ENCODE measurements around the gene TNMD.

Gene TNMD

DNA sequence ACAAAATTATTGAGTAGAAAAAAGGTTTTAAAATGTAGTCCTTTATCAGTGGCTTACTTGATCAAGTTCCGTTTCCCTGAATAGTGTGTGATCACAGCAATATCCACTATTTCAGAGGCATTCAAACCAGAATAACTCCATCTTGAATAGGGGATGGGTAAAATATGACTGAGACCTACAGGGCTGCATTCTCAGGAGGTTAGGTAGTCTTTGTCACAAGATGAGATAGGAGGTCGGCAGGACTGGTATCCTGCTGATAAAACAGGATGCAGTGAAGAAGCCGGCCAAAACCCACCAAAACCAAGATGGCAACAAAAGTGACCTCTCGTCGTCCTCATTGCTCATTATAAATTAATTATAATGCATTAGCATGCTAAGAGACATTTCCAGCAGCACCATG lies 27.2 kb downstream of the TNMD start:
- H3K9me3 ChIP-seq (ENCODE audit: insufficient read depth, low read depth, low read length): no peaks in the 10 kb centered on the region
- no peaks in the 10 kb centered on the region for H4K20me1 ChIP-seq (ENCODE audit: insufficient read depth, low read length, poor library complexity, severe bottlenecking)
- no peaks in the 10 kb centered on the region for H3K27me3 ChIP-seq (ENCODE audit: insufficient read depth, low read length, poor library complexity, severe bottlenecking)
- H3F3A ChIP-seq (ENCODE audit: low read depth): no peaks in the 10 kb centered on the region
- no peaks in the 10 kb centered on the region for H3K36me3 ChIP-seq (ENCODE audit: insufficient read depth, low read length)
- no peak overlapping the region for H3K4me2 ChIP-seq (ENCODE audit: low read depth, low read length, poor library complexity, severe bottlenecking)
- H3K9ac ChIP-seq (ENCODE audit: low read depth, low read length, poor library complexity, severe bottlenecking): no peak overlapping the region
- H3K79me2 ChIP-seq (ENCODE audit: insufficient read depth, low read length): no peaks in the 10 kb centered on the region
- TF ChIP-seq EZH2phosphoT487 (IDR thresholded peaks at IDR 0.05; ENCODE audit: borderline replicate concordance) (no peak), CTCF (conservative IDR thresholded peaks at IDR 0.05; ENCODE audit: low read length) (no peak)
- H3K4me3 ChIP-seq (ENCODE audit: low read length, poor library complexity, severe bottlenecking): no peak overlapping the region
- H3K9me2 ChIP-seq (replicated peaks; ENCODE audit: low read depth, low read length): no peaks in the 10 kb centered on the region
- no peak overlapping the region for H2AFZ ChIP-seq (ENCODE audit: low read length)
- H3K4me1 ChIP-seq (ENCODE audit: insufficient read depth, low read length, poor library complexity, severe bottlenecking): no peaks in the 10 kb centered on the region

DNA sequence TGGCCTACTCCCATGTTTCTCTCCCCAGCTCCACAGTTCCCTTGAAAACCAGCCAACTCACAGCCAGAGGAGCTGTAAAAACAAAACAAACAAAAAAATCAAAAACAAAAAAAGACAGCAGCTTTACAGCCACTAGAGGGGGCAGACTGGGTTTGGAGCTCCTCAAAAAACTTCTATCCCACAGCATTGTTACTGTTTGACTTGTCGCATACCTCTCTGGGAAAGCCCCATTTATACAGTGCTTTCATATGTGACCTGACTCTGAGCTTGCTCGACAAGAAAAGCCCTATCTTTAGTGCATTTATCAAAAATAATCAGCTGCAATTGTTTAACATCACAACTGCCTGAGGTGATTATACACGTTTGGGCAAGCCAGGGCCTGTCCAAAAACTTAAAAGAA lies 30.3 kb downstream of the TNMD start:
- no peaks in the 10 kb centered on the region for H3K79me2 ChIP-seq (ENCODE audit: insufficient read depth, low read length)
- no peaks in the 10 kb centered on the region for H3K9me2 ChIP-seq (replicated peaks; ENCODE audit: low read depth, low read length)
- H4K20me1 ChIP-seq (ENCODE audit: insufficient read depth, low read length, poor library complexity, severe bottlenecking): no peaks in the 10 kb centered on the region
- H2AFZ ChIP-seq (ENCODE audit: low read length): no peak overlapping the region
- H3K9ac ChIP-seq (ENCODE audit: low read depth, low read length, poor library complexity, severe bottlenecking): no peak overlapping the region
- H3K27me3 ChIP-seq (ENCODE audit: insufficient read depth, low read length, poor library complexity, severe bottlenecking): no peaks in the 10 kb centered on the region
- H3K9me3 ChIP-seq (ENCODE audit: insufficient read depth, low read depth, low read length): no peaks in the 10 kb centered on the region
- H3K4me1 ChIP-seq (ENCODE audit: insufficient read depth, low read length, poor library complexity, severe bottlenecking): no peaks in the 10 kb centered on the region
- no peaks in the 10 kb centered on the region for H3K36me3 ChIP-seq (ENCODE audit: insufficient read depth, low read length)
- no peak for TF ChIP-seq EZH2phosphoT487 (IDR thresholded peaks at IDR 0.05; ENCODE audit: borderline replicate concordance)
- TF ChIP-seq CTCF (conservative IDR thresholded peaks at IDR 0.05; ENCODE audit: low read length): peak; percentile 49
- no peak overlapping the region for H3K4me2 ChIP-seq (ENCODE audit: low read depth, low read length, poor library complexity, severe bottlenecking)
- no peak overlapping the region for H3K4me3 ChIP-seq (ENCODE audit: low read length, poor library complexity, severe bottlenecking)
- H3F3A ChIP-seq (ENCODE audit: low read depth): no peaks in the 10 kb centered on the region

GRCh38 chrX:100623001-100623400 lies 38.3 kb downstream of the TNMD start:
- no peak overlapping the region for H3K4me2 ChIP-seq (ENCODE audit: low read depth, low read length, poor library complexity, severe bottlenecking)
- no peaks in the 10 kb centered on the region for H3K79me2 ChIP-seq (ENCODE audit: insufficient read depth, low read length)
- no peak overlapping the region for H3K9ac ChIP-seq (ENCODE audit: low read depth, low read length, poor library complexity, severe bottlenecking)
- TF ChIP-seq EZH2phosphoT487 (IDR thresholded peaks at IDR 0.05; ENCODE audit: borderline replicate concordance): no peak
- TF ChIP-seq CTCF (conservative IDR thresholded peaks at IDR 0.05; ENCODE audit: low read length): no peak
- H3K36me3 ChIP-seq (ENCODE audit: insufficient read depth, low read length): no peaks in the 10 kb centered on the region
- H4K20me1 ChIP-seq (ENCODE audit: insufficient read depth, low read length, poor library complexity, severe bottlenecking): no peaks in the 10 kb centered on the region
- no peaks in the 10 kb centered on the region for H3K9me2 ChIP-seq (replicated peaks; ENCODE audit: low read depth, low read length)
- no peaks in the 10 kb centered on the region; the same call in 1 of the 2 replicates for H3F3A ChIP-seq (ENCODE audit: low read depth)
- no peaks in the 10 kb centered on the region for H3K9me3 ChIP-seq (ENCODE audit: insufficient read depth, low read depth, low read length)
- peaks cover 3% of the 10 kb centered on the region for H3K27me3 ChIP-seq (ENCODE audit: insufficient read depth, low read length, poor library complexity, severe bottlenecking)
- H3K4me1 ChIP-seq (ENCODE audit: insufficient read depth, low read length, poor library complexity, severe bottlenecking): peaks cover 6% of the 10 kb centered on the region
- H3K4me3 ChIP-seq (ENCODE audit: low read length, poor library complexity, severe bottlenecking): no peak overlapping the region
- no peak overlapping the region for H2AFZ ChIP-seq (ENCODE audit: low read length)

Measured in Loucy (cell line).